ENCODE measurements around the gene CCL25.

The CCL25 gene

GRCh38 chr19:8088752-8089663 lies 36.4 kb downstream of the CCL25 start:
- H3K9me3 ChIP-seq, result peaks cover 1 to 15% (median 4%) of the 10 kb centered on the region in 3 donors
- H3K27me3 ChIP-seq, result peaks cover 0 to 12% of the 10 kb centered on the region in 2 donors
- no peak overlapping the region for H3K4me3 ChIP-seq
- no peak overlapping the region for H3K27ac ChIP-seq
- no peak for DNase-seq
- no peaks in the 10 kb centered on the region for H3K4me1 ChIP-seq
- no peaks in the 10 kb centered on the region for H3K36me3 ChIP-seq
- no peak for TF ChIP-seq CTCF (IDR thresholded peaks at IDR 0.05)
- intact Hi-C loops (cut with DNase I; ENCODE audit: low total_unique reads), result no loop called here

GRCh38 chr19:8089664-8090601 lies 37.4 kb downstream of the CCL25 start:
- Histone ChIP-seq H3K36me3 (peaks cover 0 to under 1% (median 0%) of the 10 kb centered on the region in 3 donors), H3K4me1 (no peaks in the 10 kb centered on the region), H3K4me3 (no peak overlapping the region), H3K27ac (no peak overlapping the region), H3K27me3 (peaks cover 0 to 12% of the 10 kb centered on the region in 2 donors), H3K9me3 (peaks cover 4 to 25% (median 12%) of the 10 kb centered on the region in 3 donors)
- DNase-seq, result no peak
- intact Hi-C loops (cut with DNase I; ENCODE audit: low total_unique reads), result no loop called here
- no peak for TF ChIP-seq CTCF (IDR thresholded peaks at IDR 0.05)

- intact Hi-C loops (cut with DNase I; ENCODE audit: low total_unique reads), result no loop called here
- Histone ChIP-seq H3K36me3 (peaks cover 0 to 10% (median 0%) of the 10 kb centered on the region in 3 donors), H3K9me3 (peaks cover 14 to 35% (median 22%) of the 10 kb centered on the region in 3 donors), H3K4me3 (no peak overlapping the region), H3K4me1 (no peaks in the 10 kb centered on the region), H3K27ac (no peak overlapping the region), H3K27me3 (peaks cover 0 to 8% of the 10 kb centered on the region in 2 donors)
- TF ChIP-seq CTCF (IDR thresholded peaks at IDR 0.05), result no peak
- no peak for DNase-seq
These were observed 38.4 kb downstream of the CCL25 start for GRCh38 chr19:8090950-8091349.

GRCh38 chr19:8093740-8094139 lies 41.2 kb downstream of the CCL25 start:
- DNase-seq, result no peak
- no peak for TF ChIP-seq CTCF (IDR thresholded peaks at IDR 0.05)
- H3K36me3 ChIP-seq, result peaks cover 0 to 12% (median 0%) of the 10 kb centered on the region in 3 donors
- intact Hi-C loops (cut with DNase I; ENCODE audit: low total_unique reads), result no loop called here
- peaks cover 0 to 5% of the 10 kb centered on the region in 2 donors for H3K27me3 ChIP-seq
- H3K4me1 ChIP-seq, result no peaks in the 10 kb centered on the region
- no peak overlapping the region for H3K27ac ChIP-seq
- H3K9me3 ChIP-seq, result peaks cover 17 to 50% (median 38%) of the 10 kb centered on the region in 3 donors
- no peak overlapping the region for H3K4me3 ChIP-seq

GRCh38 chr19:8094336-8094735 lies 41.8 kb downstream of the CCL25 start:
- H3K27me3 ChIP-seq, result peaks cover 0 to 5% of the 10 kb centered on the region in 2 donors
- H3K9me3 ChIP-seq, result peaks cover 17 to 49% (median 38%) of the 10 kb centered on the region in 3 donors
- no peak overlapping the region for H3K4me3 ChIP-seq
- no peaks in the 10 kb centered on the region for H3K4me1 ChIP-seq
- intact Hi-C loops (cut with DNase I; ENCODE audit: low total_unique reads), result no loop called here
- TF ChIP-seq CTCF (IDR thresholded peaks at IDR 0.05), result no peak
- H3K36me3 ChIP-seq, result peaks cover 0 to 12% (median 0%) of the 10 kb centered on the region in 3 donors
- DNase-seq, result no peak
- no peak overlapping the region for H3K27ac ChIP-seq
